GM21619 (cell line): Measurements from ENCODE around the gene GRIK3.

Experiments used
- ATAC-seq: cut with Tn5 transposase; IDR thresholded peaks from one replicate; pipeline ENCODE4 v1.9.1; 2021; ENCODE audit not compliant: unreplicated experiment

The GRIK3 gene

GRCh38 chr1:36881541-36881940, 152.8 kb downstream of the GRIK3 start:
- ATAC-seq, result no peak

- no peak for ATAC-seq
Measured at GRCh38 chr1:36881068-36881405, 153.3 kb downstream of the GRIK3 start.

GRCh38 chr1:36880155-36881067, 153.9 kb downstream of the GRIK3 start:
- no peak for ATAC-seq

GRCh38 chr1:36879613-36880012, 154.7 kb downstream of the GRIK3 start:
- ATAC-seq, result no peak

GRCh38 chr1:36876990-36877389, 157.3 kb downstream of the GRIK3 start:
- ATAC-seq, result no peak

- ATAC-seq, result no peak
Measured at GRCh38 chr1:36874271-36875060, 159.8 kb downstream of the GRIK3 start.

- no peak for ATAC-seq
Measured at GRCh38 chr1:36872858-36873257, 161.5 kb downstream of the GRIK3 start.

GRCh38 chr1:36872126-36872754, 162.1 kb downstream of the GRIK3 start:
- ATAC-seq, result no peak

- ATAC-seq, result no peak
Measured at GRCh38 chr1:36871146-36871971, 163.0 kb downstream of the GRIK3 start.

GRCh38 chr1:36869826-36870225, 164.5 kb downstream of the GRIK3 start:
- ATAC-seq, result no peak

- ATAC-seq, result no peak
Measured at GRCh38 chr1:36869054-36869453, 165.3 kb downstream of the GRIK3 start.

GRCh38 chr1:36867575-36867974, 166.7 kb downstream of the GRIK3 start:
- ATAC-seq, result no peak

- ATAC-seq, result no peak
Measured at GRCh38 chr1:36866169-36866814, 168.0 kb downstream of the GRIK3 start.

GRCh38 chr1:36865602-36865900, 168.8 kb downstream of the GRIK3 start:
- no peak for ATAC-seq

- ATAC-seq, result no peak
Measured at GRCh38 chr1:36864823-36865601, 169.3 kb downstream of the GRIK3 start.

- ATAC-seq, result no peak
Measured at GRCh38 chr1:36864182-36864822, 170.0 kb downstream of the GRIK3 start.

- no peak for ATAC-seq
Measured at GRCh38 chr1:36863500-36863899, 170.8 kb downstream of the GRIK3 start.

GRCh38 chr1:36863061-36863460, 171.3 kb downstream of the GRIK3 start:
- no peak for ATAC-seq

GRCh38 chr1:36861375-36861774, 172.9 kb downstream of the GRIK3 start:
- ATAC-seq, result no peak
